ENCODE data around the gene M1AP.
A peak's percentile ranks its signal among the peaks of the same experiment; 100 is the strongest.

Gene M1AP

GRCh38 chr2:74514368-74515270, 133.5 kb downstream of the M1AP start, which contains the start of gene TLX2:
Gene TLX2 (plus strand): TSS chr2:74514450. CDS start chr2:74514807, 357 bp downstream.
- H3K4me3 ChIP-seq (ENCODE audit: low read length), result no peak within 1 kb of the TSS
- no peak within 1 kb of the TSS for H3K9ac ChIP-seq (ENCODE audit: low read length)
- DNase-seq (ENCODE audit: low read depth), result no peak
- no peaks in the 10 kb centered on the region for H3K4me1 ChIP-seq (ENCODE audit: control insufficient read depth, insufficient read depth, low read length)
- H3K36me3 ChIP-seq (ENCODE audit: control insufficient read depth, insufficient read depth, low read length, severe bottlenecking), result no peaks in the 10 kb centered on the region
- no peaks in the 10 kb centered on the region for H3K9me3 ChIP-seq (ENCODE audit: control insufficient read depth, low read length)
- H3K27me3 ChIP-seq (replicated peaks; ENCODE audit: control insufficient read depth, insufficient read depth, low read length), result peaks cover 86% of the 10 kb centered on the region

GRCh38 chr2:74513605-74514367, 134.3 kb downstream of the M1AP start:
- Histone ChIP-seq H3K9me3 (ENCODE audit: control insufficient read depth, low read length) (no peaks in the 10 kb centered on the region), H3K4me1 (ENCODE audit: control insufficient read depth, insufficient read depth, low read length) (no peaks in the 10 kb centered on the region), H3K4me3 (ENCODE audit: low read length) (no peak overlapping the region), H3K36me3 (ENCODE audit: control insufficient read depth, insufficient read depth, low read length, severe bottlenecking) (no peaks in the 10 kb centered on the region), H3K27me3 (replicated peaks; ENCODE audit: control insufficient read depth, insufficient read depth, low read length) (peaks cover 77% of the 10 kb centered on the region), H3K9ac (ENCODE audit: low read length) (no peak overlapping the region)
- DNase-seq (ENCODE audit: low read depth), result no peak

- Histone ChIP-seq H3K4me1 (ENCODE audit: control insufficient read depth, insufficient read depth, low read length) (peaks cover 4% of the 10 kb centered on the region), H3K36me3 (ENCODE audit: control insufficient read depth, insufficient read depth, low read length, severe bottlenecking) (no peaks in the 10 kb centered on the region), H3K4me3 (ENCODE audit: low read length) (no peak overlapping the region), H3K9me3 (ENCODE audit: control insufficient read depth, low read length) (no peaks in the 10 kb centered on the region), H3K27me3 (replicated peaks; ENCODE audit: control insufficient read depth, insufficient read depth, low read length) (peaks cover 69% of the 10 kb centered on the region), H3K9ac (ENCODE audit: low read length) (no peak overlapping the region)
- no peak for DNase-seq (ENCODE audit: low read depth)
These were observed 135.2 kb downstream of the M1AP start for GRCh38 chr2:74512744-74513604.

GRCh38 chr2:74511104-74511989, 136.8 kb downstream of the M1AP start:
- Histone ChIP-seq H3K27me3 (replicated peaks; ENCODE audit: control insufficient read depth, insufficient read depth, low read length) (peaks cover 54% of the 10 kb centered on the region), H3K4me1 (ENCODE audit: control insufficient read depth, insufficient read depth, low read length) (peaks cover 12% of the 10 kb centered on the region), H3K36me3 (ENCODE audit: control insufficient read depth, insufficient read depth, low read length, severe bottlenecking) (no peaks in the 10 kb centered on the region), H3K9me3 (ENCODE audit: control insufficient read depth, low read length) (no peaks in the 10 kb centered on the region), H3K9ac (ENCODE audit: low read length) (no peak overlapping the region), H3K4me3 (ENCODE audit: low read length) (no peak overlapping the region)
- DNase-seq (ENCODE audit: low read depth), result peak; percentile 11

- H3K9ac ChIP-seq (ENCODE audit: low read length), result no peak overlapping the region
- no peak overlapping the region for H3K4me3 ChIP-seq (ENCODE audit: low read length)
- H3K4me1 ChIP-seq (ENCODE audit: control insufficient read depth, insufficient read depth, low read length), result peaks cover 22% of the 10 kb centered on the region
- no peaks in the 10 kb centered on the region for H3K9me3 ChIP-seq (ENCODE audit: control insufficient read depth, low read length)
- no peak for DNase-seq (ENCODE audit: low read depth)
- H3K36me3 ChIP-seq (ENCODE audit: control insufficient read depth, insufficient read depth, low read length, severe bottlenecking), result peaks cover 9% of the 10 kb centered on the region
- H3K27me3 ChIP-seq (replicated peaks; ENCODE audit: control insufficient read depth, insufficient read depth, low read length), result peaks cover 45% of the 10 kb centered on the region
These were observed 137.9 kb downstream of the M1AP start for GRCh38 chr2:74510272-74510671.

- Histone ChIP-seq H3K36me3 (ENCODE audit: control insufficient read depth, insufficient read depth, low read length, severe bottlenecking) (peaks cover 18% of the 10 kb centered on the region), H3K4me3 (ENCODE audit: low read length) (peak overlapping the region; percentile 96), H3K9ac (ENCODE audit: low read length) (peak overlapping the region; percentile 99), H3K4me1 (ENCODE audit: control insufficient read depth, insufficient read depth, low read length) (peaks cover 41% of the 10 kb centered on the region), H3K27me3 (replicated peaks; ENCODE audit: control insufficient read depth, insufficient read depth, low read length) (peaks cover 25% of the 10 kb centered on the region), H3K9me3 (ENCODE audit: control insufficient read depth, low read length) (no peaks in the 10 kb centered on the region)
- peak; percentile 76 for DNase-seq (ENCODE audit: low read depth)
These were observed 140.1 kb downstream of the M1AP start for GRCh38 chr2:74507926-74508520.
